ENCODE results near the gene TSPAN18. TPM values are rescaled to one million over a fixed set of nuclear protein-coding genes. Genes with fewer than 3 reads are reported as not detected.
A peak's percentile ranks its signal among the peaks of the same experiment; 100 is the strongest.

Gene TSPAN18
- total RNA-seq, 1 donor from 2014 or later, result 46.4 TPM

GRCh38 chr11:44954051-44954906 is 227.5 kb downstream of the TSPAN18 start:
- H3K4me3 ChIP-seq, result no peak overlapping the region
- no peak for DNase-seq
- H3K4me1 ChIP-seq, result peaks cover 26% of the 10 kb centered on the region

GRCh38 chr11:44955015-44955738 is 228.4 kb downstream of the TSPAN18 start:
- H3K27ac ChIP-seq, result peak overlapping the region; percentile 32
- H3K4me3 ChIP-seq, result no peak overlapping the region
- DNase-seq, result peak; percentile 79
- no peaks in the 10 kb centered on the region for H3K9me3 ChIP-seq
- peaks cover 25% of the 10 kb centered on the region for H3K4me1 ChIP-seq
- no peak for TF ChIP-seq CTCF (IDR thresholded peaks at IDR 0.05)
- peak; percentile 62 for ATAC-seq
- H3K36me3 ChIP-seq, result no peaks in the 10 kb centered on the region
- H3K27me3 ChIP-seq, result no peaks in the 10 kb centered on the region
- intact Hi-C loops (cut with DNase I), result no loop called here

More at GRCh38 chr11:44954051-44954906, 227.5 kb downstream of the TSPAN18 start:
- no peaks in the 10 kb centered on the region for H3K9me3 ChIP-seq
- TF ChIP-seq CTCF (IDR thresholded peaks at IDR 0.05), result no peak
- no peaks in the 10 kb centered on the region for H3K36me3 ChIP-seq
- peak overlapping the region; percentile 32 for H3K27ac ChIP-seq
- H3K27me3 ChIP-seq, result no peaks in the 10 kb centered on the region
- ATAC-seq, result no peak
- intact Hi-C loops (cut with DNase I), result no loop called here

- Histone ChIP-seq H3K27me3 (no peaks in the 10 kb centered on the region), H3K9me3 (no peaks in the 10 kb centered on the region), H3K27ac (no peak overlapping the region), H3K4me1 (peaks cover 25% of the 10 kb centered on the region), H3K36me3 (no peaks in the 10 kb centered on the region), H3K4me3 (no peak overlapping the region)
- TF ChIP-seq CTCF (IDR thresholded peaks at IDR 0.05), result no peak
- intact Hi-C loops (cut with DNase I), result no loop called here
- no peak for ATAC-seq
- no peak for DNase-seq
These were observed 230.3 kb downstream of the TSPAN18 start for GRCh38 chr11:44957040-44957515.

- no peaks in the 10 kb centered on the region for H3K36me3 ChIP-seq
- no peak for TF ChIP-seq CTCF (IDR thresholded peaks at IDR 0.05)
- no peak overlapping the region for H3K4me3 ChIP-seq
- H3K4me1 ChIP-seq, result peaks cover 25% of the 10 kb centered on the region
- no peaks in the 10 kb centered on the region for H3K27me3 ChIP-seq
- H3K9me3 ChIP-seq, result no peaks in the 10 kb centered on the region
- ATAC-seq (no peak), DNase-seq (no peak)
- no peak overlapping the region for H3K27ac ChIP-seq
- intact Hi-C loops (cut with DNase I), result no loop called here
These were observed 231.2 kb downstream of the TSPAN18 start for GRCh38 chr11:44957776-44958564.

- intact Hi-C loops (cut with DNase I), result no loop called here
- Histone ChIP-seq H3K9me3 (no peaks in the 10 kb centered on the region), H3K4me1 (peaks cover 24% of the 10 kb centered on the region), H3K4me3 (no peak overlapping the region), H3K27ac (no peak overlapping the region), H3K36me3 (no peaks in the 10 kb centered on the region), H3K27me3 (no peaks in the 10 kb centered on the region)
- DNase-seq, result no peak
- no peak for TF ChIP-seq CTCF (IDR thresholded peaks at IDR 0.05)
- no peak for ATAC-seq
These were observed 232.3 kb downstream of the TSPAN18 start for GRCh38 chr11:44959064-44959463.
